Pons (tissue), 1 donor: ENCODE data around the gene PDYN.
"Not testable (repeated sequence)": the region's sequence is repeated elsewhere in the genome, so short reads cannot be mapped to it uniquely, and the experiment has no call there.

Source experiments
- DNase-seq: peaks from one replicate; pipeline ENCODE4 v3.0.0-alpha.2; 2016; ENCODE audit warnings: low spot score

The PDYN gene

DNA sequence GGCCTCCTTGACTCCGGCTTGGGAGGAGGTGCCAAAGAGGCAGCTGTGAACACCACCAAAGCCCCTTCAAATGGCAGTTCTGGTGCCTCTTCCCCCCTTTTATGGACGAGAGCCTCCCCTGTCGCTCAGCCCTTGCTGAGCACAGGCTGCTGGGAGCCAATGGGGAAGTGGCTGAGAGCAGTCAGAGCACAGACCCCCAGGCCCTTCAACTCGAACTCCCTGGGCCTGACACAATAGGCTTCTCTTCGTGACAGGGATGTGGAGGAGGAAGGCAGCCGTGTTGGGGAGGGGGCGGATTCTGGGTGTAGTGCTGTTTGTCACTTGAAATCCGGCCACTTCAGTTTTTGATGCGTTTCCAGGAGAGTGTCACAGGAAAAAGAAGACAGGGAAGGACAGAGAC is at the start of gene PDYN:
TSS of gene PDYN (minus strand) at position 73 of the 400 bp plus-strand sequence. CDS start 10,974 bp downstream, outside the sequence.
- no peak for DNase-seq

DNA sequence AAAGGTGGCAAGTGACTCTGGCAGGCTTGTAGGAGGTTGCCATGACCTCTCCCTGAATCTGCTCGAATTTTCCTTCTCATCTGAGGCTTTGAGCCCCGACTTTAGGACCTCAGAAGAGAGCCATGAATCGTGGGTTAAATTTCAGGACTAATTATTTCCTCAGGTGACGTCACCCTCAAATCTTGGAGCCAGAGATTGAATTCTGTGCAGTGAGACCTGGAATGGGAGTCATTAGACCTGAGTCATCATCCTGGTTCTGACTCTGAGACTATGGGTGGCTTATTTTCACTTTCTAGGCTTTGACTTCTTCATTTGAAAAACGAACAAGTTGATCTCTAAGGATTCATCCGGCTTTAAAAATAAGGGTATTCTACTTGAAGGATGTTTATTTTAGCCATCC is 48.5 kb upstream of the PDYN start:
- no peak for DNase-seq

DNA sequence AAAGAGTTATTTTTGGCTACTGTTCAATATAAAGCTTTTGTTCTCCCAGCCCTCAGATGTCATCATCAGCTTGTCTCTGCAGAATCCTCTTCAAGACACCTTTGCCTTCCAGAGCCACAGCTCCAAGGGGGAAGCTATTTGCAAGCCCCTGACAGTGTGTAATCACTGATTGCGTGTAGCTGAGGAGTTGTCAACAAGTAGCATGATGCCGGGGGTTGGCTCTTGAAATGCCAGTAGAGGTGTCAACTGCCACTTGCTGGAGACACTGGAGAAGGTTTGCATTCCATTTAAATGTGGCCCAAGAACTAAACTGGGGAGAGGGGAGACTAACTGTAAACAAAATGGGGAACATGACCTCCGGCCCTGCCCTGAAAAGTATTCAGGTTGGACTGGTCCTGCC is 44.3 kb upstream of the PDYN start:
- DNase-seq: no peak

DNA sequence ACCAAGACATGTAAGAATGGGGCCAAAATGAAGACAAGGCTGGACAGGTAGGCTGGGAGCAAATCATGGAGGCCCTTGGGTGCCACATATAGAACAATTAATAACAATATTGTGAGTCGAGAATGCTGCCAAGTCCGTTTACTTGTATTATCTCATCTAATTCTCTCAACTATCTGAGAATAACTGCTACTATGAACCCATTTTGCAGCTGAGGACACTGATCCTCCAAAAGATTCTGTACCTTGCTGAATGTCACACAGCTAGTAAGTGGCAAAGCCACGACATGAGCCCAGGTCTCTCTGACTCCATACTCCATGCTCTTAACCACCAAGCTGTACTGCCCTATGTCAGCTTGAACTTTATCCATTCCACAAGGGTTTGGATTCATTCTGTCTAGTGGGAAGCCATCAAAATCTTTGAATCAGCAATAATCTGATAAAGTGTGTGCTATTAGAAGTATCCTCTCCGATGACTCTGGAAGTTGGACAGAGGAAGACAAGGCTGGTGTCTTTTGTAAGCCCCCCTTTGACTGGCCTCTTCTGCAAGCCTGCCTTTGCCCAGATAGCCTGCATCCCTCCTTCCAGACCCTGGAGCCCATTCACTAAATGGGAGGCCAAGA is 43.5 kb upstream of the PDYN start:
- DNase-seq: no peak

DNA sequence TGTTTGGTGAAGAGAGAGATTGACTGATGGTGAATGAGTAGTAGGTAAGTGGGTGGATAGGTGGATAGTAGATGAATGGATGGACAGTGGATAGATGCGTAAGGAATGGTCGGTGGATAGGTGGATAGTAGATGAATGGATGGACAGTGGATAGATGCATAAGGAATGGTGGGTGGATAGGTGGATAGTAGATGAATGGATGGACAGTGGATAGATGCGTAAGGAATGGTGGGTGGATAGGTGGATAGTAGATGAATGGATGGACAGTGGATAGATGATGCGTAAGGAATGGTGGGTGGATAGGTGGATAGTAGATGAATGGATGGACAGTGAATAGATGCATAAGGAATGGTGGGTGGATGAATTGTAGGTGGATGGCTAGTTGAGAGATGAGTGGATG is 42.5 kb upstream of the PDYN start:
- not testable (repeated sequence) for DNase-seq

DNA sequence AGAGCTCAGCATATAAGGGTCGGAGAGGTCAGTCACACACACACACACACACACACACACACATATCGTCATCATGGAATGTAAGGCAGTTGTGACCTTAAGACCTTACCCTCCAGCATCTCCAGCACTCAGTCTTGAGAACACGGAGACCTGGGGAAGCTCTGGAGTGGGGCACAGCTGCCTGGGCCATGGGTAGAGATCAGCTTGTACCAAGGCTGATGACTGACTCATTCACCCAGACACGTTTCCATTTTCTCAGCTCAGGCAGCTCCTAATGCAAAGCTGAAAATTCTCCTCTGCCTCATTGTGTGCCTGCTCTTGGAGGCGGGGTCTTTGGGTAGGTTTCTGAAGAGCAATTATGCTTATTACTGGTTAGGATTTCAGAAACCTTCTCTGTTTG is 38.3 kb upstream of the PDYN start:
- no peak for DNase-seq

DNA sequence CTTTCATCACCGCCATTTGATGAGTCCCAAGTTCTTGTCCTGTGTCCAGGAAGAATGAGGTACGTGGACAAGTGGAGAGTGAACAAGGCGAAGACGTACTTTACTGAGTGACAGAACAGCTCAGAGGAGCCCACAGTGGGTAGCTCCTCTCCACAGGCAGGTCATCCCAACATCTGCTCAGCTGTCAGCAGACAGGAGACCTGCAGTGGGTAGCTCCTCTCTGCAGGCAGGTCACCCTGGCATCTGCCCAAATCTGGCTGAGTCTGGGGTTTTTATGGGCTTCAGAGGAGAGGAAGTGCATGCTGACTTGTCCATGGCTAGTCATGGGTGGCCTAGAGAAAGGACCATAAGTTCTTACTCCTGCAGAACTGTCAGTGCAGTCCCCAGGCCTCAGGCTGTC is 32.7 kb upstream of the PDYN start:
- no peak for DNase-seq

DNA sequence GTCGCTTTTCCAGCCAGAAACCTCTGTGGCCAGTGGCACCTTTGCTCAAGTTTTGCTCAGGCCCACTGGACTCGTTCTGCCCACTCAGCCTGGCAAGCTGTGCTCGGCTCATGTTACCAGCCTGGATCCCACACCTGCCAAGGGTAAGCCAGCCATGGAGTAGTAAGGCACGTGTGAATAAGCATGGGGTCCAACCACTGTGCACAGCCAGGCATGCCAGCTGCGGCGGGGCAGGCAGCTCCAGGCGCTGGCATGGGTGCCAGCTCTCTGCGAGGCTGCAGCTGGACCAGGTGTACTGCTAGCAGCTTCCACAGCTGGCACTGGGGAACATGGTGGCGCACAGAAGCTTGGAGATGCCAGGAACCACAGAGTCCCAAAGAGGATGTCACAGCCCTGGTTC is 32.1 kb upstream of the PDYN start:
- no peak for DNase-seq

DNA sequence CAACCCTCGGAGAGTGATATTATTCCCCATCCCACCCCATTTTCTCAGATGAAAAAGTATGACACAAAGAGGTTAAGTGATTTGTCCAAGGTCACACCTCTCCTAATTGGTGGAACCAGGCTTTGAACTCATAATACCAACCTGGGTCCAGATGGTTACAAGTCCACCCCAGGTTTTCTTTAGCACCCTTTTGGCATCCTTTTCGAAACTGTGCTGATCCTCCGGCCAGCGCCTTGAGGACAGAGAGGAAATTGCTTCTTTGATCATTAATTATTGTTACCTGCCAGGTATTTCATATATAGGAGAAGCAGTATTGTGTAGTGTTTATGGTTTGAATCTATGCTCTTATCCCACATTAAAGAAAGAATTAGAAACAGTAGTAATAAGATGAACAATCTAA is 29.3 kb upstream of the PDYN start:
- DNase-seq: no peak

DNA sequence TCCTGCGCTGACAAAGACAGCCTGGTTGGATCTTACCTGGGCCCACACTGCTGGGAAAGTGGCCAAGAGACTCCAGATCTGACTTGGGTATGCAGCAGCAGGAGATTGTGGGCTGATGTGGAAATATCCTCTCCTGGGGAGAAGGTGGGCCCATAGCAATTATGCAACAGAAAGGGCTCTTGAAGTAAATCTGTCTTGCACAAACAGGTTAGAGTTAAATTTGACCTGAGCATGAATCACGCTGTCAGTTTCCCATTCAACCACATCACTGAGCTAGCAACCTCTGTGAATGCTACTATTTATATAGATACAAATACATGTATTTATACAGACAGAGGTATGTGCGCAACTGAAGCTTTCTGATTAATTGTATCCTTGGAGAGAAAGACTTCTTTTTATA is 28.3 kb upstream of the PDYN start:
- DNase-seq: no peak

DNA sequence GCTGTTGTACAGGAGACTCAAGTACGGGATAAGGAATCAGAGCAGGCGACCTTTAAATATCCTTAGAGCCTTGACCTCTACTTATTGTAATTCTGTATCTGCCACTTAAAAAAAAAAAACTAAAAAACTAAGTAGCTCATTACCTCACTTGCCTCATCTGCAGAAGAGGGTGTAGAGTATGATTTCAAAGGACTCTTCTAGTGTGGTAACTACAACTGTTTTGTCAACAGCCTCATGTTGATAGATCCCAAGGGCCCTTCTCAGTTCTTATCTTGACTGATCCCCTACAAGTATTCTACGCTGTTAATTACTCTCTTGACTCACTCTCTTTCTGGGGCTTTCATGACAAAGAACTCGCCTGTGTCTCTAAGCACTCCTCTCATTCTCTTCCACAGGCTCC is 16.7 kb upstream of the PDYN start:
- no peak for DNase-seq

DNA sequence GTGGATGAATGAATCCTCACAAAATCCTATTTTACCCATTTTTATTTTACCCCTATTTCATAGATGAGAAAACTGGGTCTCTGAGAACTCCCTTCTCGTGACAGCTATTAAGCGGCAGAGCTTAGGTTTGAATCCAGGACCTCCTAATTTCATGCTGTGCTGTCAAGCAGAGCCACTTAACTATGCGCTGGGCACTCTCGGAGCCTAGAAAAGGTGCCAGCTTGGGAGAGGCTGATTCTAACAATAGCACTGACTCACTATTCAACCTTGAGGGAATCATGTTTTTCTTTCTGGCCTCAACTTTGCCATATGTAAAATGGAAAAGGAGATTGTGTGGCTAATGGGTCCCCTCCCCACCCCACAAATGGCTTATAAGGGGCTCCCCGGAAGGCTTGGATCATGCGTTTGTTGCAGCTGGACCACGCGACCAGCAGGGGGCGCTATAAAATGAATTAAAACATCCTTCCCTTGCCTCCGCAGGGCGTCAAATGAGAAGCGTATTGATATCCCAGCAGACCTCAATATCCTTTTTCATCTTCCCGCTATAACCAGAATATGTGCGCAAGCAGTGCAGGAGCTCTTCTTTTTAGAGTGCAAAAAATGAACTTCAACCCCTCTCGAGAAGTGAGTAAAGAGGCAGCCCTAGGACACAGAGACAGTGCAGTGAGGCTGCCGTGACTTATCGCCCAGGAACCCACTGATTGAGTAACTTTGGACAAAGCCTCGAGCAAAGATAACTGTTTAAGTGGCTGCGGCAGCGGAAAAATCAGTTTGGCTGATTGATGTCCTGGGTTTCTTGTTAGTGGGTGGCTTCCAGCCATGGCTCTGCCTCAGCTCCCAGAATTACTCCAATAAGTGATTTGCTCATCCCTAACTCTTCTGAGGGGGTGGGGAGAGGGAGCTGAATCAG is 12.8 kb upstream of the PDYN start:
- DNase-seq: no peak

DNA sequence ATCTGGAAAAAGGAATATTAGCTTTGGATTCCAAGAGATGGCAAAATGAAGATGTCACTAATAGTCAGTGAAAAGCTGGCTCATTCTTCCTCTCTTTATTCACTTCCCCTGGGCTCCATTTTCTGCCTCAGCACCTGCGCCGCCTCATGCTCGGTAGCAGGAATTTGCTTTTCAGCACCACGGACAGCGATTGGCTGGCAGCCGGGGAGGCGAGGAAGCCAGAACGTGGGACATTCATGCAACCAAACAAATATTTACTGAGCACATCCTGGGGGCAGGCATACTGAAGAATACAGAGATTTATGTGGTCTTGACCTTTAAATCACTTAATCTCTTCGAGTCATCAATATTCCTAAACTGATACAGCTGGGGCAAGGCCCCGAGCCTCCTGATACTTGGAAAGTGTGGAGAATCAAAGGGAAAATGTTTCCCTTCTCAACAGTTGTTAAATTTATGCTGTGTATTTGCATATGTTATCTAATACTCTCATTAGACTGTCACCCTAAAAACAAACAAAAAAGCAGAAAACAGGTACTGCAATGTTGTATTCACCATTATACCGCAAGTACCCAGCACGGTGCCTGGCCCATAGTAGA is 12.1 kb upstream of the PDYN start:
- peak; percentile 38 for DNase-seq

DNA sequence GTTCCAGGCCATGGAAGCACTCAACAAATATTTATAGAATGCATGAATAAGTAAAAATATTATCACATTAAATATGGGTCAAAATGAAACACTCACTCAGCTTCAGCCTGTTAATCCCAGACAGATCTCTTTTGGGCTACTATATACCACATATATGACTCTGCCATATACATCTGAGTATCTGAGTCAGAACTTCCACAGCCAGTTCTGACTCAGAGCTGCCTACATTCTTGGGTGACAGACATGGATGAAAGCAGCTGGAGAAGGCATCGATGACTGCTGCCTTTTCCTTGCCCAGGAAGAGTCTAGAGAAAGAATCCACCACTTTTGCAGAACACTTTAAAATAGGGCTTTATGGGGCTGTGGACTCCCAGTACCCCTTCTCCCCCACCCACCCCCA is 11.5 kb upstream of the PDYN start:
- DNase-seq: no peak

DNA sequence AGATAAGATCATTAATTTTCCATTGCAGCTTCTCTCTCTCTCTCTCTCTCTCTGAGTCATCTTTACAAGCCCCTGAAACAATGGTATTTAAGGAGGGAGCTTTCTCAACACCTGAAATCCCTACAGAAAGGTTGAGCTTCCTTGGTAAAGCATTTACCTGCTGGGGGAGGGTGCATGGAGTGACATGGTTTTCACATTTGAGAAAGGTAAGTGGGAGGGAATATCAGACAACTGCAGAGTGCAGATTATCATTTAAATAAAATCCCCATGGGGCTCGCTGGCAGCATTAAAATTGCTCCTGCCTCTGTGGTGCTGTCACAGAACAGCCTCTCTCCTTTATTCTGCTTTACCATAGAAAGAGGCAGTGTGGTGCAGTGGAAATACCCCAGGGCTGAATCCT is 10.3 kb upstream of the PDYN start:
- no peak for DNase-seq

DNA sequence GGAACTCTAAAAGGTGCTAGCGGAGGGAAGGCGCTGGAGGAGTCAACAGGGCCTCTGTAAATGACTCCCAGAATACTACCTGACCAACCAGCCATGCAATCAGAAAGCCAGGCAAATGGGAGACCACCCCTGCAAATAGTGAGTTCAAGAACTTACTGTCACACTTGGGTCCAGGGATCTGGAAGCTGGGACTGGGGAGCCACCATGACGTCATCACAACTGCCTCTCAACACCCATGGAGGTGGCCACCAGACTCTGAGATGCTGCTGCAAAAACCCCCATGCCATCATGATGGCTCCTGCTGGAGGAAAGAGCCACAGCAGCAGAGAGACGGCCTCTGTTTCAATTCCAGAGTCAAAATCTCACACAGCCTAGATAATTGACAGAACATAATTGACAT is 8.5 kb upstream of the PDYN start:
- no peak for DNase-seq

DNA sequence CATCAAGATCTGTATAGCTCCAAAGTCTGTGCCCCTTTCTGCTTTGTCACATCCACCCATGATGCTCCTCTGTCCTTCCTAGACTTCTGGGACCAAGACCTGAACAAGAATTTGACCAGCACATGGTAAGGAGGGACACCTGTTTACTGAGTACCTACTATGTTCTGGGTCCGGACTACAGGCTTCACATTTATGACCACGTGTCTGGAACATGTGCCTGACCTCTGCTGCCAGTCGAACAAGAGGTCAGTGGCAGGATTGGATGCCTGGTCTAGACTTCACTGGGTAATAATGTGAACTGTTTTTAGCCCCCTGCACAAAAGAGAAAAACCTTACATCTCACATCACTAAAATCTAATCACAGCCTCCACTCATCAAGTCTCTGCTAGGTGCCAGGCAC is 7.3 kb upstream of the PDYN start:
- no peak for DNase-seq

DNA sequence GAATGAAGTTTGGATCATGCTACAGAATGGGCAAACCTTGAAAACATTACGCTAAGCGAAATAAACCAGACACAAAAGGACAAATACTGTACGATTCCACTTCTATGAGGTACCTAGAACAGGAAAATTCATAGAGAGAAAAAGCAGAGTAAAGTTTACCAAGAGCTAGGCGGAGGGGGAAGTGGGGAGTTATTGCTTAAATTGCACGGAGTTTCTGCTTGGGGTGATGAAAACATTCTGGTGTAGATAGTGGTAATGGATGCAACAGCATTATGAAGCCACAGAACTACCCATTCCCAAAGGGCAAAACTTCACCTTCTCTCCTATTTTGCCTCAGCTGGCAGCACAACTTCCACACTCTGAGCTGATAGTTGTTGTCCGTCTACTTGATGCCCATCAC is 6.4 kb upstream of the PDYN start:
- DNase-seq: no peak

DNA sequence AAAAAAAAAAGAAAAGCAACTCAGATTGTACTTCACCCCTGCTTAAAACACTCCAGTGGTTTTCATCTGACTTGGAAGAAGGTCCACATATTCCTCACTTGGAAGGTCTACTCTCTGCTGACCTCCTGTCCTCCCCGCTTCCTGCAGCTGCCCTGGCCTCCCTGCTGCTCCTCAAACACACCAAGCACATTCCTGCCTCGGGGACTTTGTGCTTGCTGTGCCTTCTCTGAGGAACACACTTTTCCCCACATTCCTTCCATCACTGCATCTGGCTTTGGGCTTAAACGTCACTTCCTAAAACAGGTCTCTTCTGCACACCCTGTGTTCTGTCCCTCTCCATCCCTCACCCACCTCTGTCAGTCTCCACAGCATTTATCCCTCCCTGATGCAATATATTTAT is 4.9 kb upstream of the PDYN start:
- no peak for DNase-seq

DNA sequence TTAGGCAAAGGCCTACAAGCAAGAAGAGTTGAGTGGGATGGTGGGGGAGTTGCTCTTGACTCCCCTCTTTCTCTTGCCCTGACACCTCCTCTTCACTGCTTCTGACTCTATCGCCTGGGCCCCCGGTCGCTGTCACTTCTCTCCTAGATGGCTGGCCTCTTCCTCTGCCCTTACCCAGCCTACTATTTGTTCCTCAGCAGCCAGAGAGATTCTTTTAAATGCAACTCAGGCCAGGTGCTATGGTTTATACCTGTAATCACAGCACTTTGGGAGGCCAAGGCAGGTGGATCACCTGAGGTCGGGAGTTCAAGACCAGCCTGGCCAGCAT is 4.3 kb upstream of the PDYN start:
- no peak for DNase-seq

DNA sequence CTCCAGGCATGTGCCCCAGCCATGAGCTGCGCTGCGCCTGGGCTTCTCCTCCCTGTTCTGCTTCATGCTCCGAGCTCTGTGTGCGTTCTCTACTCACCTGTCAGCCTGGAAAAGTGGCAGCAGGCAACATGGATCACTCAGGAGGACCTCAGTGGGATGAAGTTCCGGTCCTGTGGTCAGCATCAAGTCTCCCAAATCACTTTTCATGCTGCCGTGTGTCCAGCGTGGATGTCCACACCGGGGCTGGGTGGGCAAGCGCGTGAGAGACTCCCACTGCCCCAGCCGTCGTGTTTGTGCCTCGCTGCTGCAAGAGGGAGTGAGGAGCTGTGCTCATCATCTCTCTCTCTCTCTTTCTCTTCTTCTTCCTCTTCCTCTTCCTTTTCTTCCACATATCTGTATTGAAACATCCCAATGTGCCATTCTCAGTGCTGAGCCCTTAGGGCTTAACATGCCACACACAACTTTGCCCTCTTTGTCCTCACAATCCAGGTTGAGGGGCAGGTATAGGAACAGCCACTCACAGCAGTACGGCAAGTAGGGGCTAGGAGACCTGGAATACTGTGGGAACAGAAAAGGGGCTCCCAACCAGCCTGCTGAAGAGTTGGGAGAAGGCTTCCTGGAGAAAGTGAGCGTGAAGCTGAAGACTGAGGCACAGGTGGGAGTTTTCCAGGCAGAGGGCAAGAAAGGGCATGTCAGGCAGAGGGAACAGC is 3.8 kb upstream of the PDYN start:
- no peak for DNase-seq

DNA sequence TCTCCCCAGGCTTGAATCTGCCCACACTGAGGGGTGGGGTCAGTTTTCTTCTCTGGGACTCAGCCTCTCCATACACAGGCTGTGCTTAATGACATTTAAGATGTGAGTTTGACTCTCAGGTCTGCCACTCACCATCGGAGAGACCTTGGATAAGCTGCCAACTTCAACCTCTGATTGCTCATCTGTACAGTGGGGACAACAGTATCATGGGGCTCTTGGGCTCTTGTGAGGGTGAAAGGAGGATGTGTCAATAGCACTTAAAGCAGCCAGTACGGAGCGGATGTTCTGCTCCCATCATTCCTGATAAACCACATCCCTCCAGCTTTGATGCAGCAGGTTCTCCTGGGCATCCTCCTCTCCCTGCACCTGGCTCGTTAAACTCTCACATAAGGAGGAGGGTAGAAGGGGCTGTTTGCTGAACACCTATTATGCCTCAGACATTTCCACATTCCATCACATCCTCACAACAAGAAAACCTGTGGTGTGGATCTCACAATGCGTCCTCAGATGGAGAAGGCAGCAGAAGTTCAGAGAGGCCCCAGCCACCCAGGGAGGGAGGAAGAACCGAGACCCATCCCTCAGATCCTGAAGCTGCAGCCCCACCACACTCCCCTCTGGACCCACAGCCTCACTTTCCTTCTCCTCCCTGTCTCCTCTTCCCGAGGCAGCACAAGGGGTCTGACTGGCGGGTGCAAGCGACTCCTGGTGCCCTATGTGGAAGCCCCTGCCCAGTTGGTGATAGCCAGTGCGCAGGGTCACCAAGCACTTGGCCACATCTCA is 1.9 kb upstream of the PDYN start:
- no peak for DNase-seq
